ENCODE data around the gene RCOR1.

The RCOR1 gene

DNA sequence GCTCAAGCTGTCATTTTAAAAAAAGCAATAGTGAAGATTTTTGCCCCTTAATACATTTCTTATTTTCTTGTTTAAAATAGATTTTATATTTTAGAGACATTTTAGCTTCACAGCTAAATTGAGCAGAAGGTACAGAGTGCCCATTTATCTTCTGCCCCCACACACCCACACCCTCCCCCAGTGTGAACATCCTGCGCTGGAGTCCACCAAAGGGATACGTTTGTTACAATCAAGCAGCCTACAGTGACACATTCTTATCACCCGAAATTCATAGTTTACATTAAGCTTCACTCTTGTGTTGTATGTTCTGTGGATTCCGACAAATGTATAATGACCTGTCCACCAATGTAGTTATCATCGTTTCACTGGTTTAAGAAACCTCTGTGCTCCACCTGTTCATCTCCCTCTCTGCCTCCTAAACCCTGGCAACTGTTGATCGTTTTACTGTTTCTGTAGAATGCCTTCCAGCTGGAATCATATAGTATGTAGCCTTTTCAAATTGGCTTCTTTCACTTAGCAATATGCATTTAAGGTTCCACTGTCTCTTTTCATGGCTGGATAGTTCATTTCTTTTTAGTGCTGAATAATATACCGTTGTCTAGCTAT, 93.8 kb downstream of the RCOR1 start:
- no peak for DNase-seq

DNA sequence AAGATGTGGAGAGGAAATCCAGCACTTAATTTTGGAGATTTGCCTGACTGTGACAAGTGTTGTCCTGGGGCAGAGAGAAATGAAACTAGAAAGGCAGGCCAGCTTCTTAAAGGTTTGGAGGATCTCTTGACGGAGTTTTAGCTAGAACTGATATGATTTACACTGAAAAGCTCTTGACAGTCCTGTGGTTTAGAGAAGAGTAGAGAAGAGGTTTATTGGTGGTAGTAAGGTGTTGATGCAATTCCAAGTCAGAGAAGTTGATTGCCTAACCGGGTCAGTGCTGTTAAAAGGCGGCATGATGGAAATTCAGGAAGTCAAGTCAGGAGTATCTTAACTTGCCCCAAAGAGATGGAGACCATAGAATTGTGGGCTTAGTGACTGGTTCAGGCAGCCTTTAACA, 95.8 kb downstream of the RCOR1 start:
- DNase-seq: no peak

DNA sequence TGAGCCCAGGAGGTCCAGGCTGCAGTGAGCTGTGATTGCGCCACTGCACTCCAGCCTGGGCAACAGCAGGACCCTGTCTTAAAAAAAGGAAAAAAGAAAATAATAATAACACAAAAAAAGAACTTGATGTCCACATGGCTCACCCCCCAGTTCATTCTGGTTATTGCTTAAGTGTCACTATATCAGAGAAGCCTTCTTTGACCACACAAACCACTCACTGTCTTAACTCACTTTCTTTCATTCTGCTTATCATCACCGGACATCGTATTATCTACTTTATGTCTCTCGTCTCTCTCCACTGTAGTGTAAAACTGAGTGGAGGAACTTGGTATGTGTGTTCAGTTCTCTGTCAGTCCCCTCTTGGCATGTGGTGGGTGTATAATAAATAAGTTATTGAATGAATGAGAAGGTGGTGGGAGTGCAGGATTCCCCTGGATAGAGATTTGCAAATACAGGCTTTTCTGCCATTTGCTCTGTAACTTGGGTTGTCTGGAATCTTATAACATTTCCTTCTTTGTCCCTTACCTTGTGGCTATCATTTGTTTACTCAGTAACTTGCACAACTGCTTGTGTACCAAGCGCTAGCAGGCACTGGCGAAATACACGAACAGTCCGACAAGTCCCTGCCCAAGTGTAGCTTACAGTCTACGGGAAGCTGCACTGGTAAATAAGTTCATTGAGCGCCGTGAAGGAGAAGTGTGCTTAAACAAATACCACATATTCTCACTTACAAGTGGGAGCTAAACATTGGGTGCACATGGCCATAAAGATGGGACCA, 98.2 kb downstream of the RCOR1 start:
- DNase-seq: no peak

GRCh38 chr14:102691763-102692162, 99.3 kb downstream of the RCOR1 start:
- DNase-seq: no peak

DNA sequence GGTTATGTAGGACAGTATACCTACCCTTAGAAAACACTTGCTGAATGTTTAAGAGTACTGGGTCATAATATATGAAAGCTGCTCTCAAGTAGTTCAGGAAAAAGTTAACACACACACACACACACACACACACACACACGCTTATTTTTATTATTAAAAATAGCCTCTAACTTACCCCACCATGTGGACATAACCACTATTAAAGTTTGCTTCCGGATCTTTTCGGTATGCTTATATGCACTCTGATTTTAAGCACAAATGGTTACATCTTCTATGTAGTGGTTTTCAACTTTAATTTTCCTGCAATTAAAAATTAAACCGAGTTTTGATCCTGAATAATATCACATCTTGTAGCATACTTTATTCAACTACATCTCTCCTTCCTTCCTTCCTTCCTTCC, 99.9 kb downstream of the RCOR1 start:
- DNase-seq: no peak

DNA sequence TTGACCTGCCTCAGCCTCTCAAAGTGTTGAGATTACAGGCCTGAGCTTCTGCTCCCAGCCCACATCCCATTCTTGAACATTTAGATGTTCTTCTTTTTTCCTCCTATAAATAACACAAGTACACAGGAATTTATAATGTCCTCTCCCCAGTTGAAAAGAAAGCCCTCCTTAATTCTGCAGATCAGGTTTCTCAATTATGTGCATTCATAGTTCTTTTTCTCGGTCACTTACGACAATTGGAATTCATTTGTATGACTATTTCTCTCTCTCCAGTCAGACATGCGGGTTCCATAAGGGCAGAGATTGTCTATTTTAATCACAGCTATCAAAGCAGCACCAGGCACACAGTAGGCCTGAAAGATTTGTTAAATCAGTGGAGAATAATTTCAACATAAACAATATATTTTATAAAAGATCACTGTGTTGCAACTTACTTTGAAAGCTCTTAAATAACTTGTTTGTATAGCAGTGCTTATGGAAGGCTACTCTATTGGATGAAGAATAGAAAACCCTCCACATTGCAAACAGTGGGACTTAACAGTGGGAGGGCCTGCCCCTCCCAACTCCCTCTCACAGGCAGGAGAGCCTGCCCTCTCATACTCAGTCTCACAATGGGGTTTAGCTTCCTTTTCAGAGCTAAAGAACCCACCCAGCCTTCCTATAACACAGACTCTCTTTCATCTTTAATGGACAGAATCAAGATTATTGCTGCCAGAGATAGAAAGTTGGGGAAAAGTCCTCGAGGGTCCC, 100.7 kb downstream of the RCOR1 start:
- no peak for DNase-seq

DNA sequence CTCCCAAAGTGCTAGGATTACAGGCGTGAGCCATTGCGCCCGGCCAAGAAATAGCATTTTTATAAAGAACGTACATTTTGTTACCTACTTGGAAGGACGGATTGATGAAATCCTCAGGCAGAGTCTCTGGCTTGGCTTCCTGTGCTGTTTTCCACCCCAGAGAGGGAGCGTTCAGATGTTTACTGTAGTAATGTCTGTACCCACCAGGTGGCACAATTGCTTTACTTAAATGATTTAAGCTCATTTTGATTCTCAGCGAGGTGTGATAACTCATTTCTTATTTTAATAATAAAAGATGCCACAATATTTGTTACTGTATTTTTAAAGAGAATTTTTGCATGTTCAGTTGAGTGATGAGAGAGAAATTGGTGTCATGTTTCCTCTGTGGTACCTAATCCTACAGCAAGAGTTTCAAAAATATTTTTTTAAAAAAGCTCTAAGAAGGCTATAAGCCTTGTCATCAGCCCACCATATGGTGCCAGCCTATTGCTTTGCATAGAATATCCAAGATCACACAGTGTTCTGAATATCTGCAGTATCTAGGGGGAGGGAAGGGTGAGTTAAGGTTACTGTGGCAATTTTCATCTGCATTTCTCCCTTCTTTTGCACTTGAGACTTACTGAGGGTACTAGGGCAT, 102.2 kb downstream of the RCOR1 start:
- DNase-seq: peak; percentile 68

DNA sequence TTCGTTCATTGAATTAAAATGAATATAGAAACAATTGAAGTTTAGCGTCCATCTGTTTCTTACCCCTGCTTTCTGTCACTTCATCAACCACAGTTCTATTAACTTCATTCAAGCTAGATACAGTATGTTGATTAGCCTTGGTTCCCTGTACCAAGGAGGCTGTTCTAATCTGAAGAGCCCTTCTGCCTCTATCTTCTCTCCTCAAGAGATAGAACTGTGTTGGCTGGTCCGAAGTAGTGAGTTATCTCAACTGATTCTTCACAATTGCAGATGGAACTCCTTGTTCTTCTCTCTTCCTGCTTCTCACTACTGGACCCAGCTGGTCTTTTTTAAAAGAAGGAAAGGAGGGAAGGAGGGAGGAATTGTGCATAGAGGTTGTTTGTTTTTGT, 102.7 kb downstream of the RCOR1 start:
- no peak for DNase-seq

DNA sequence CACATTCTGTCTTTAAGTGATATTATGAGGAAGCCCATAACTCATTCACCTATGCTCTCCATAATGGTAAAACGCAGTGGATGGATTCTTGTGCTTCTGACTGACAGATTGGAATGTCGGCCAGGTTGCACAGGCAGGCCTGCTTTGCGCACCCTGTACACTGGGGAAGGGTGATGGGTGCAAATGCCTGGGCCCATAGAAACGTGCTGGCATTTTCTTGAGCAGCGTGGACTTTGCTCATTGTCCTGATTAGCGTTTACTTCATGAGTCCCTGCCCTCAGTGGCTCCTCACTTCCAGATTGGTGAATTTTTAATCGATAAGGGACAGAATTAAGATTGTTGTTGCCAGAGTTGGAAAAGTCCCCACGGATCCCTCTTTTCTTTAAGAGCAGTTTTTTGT, 103.9 kb downstream of the RCOR1 start:
- DNase-seq: no peak

- DNase-seq: no peak
Observed at GRCh38 chr14:102696856-102697495, 104.5 kb downstream of the RCOR1 start.

DNA sequence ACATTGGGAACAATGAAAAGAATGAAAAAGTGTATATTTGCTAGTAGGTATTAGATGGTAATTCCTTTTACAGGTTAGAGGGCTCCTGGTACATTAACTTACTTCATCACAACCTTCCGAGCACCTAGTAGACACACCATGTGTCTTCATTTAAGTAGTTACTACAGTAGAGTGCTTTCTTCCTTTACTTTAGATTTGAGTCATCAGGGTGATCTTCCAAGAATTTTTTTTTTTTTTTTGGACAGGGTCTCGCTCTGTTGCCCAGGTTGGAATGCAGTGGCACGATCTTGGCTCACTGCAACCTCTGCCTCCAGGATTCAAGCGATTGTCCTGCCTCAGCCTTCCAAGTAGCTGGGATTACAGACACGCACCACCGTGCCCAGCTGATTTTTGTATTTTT, 105.1 kb downstream of the RCOR1 start:
- DNase-seq: no peak

- DNase-seq: no peak
Observed at GRCh38 chr14:102699416-102700110, 107.1 kb downstream of the RCOR1 start.

- no peak for DNase-seq
Observed at GRCh38 chr14:102708494-102708893, 116.0 kb downstream of the RCOR1 start.

DNA sequence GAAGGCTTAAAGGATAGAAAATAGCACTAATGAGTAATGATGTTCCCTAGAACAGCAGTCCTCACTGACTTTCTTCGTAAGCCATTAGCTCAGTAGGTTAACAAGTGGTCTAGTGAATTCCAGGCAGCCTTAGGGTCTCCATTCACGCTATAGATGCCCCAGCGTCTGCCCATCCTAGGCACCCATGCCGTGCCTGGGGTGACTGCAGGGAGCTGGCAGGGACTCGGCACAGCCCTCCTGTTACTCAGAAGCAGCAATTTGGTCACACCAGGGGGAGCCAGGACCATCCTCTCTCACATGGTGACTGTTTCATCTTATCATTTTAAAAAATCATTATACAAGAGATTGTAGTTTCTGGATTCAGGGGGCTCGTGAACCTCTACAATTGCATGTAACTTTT, 118.8 kb downstream of the RCOR1 start:
- no peak for DNase-seq

DNA sequence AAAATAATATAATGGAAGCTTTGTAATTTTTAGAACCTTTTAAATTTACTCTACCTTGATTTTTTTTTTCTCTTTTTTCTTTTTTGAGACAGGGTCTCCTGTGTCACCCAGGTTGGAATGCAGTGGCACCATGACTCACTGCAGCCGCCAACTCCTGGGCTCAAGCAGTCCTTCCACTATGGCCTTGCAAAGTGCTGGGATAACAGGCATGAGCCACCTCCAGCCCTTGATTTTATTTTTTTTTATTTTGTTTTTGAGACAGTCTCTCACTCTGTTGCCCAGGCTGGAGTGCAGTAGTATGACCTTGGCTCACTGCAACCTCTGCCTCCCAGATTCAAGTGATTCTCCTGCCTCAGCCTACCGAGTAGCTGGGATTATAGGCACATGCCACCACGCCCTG, 119.5 kb downstream of the RCOR1 start:
- no peak for DNase-seq

GRCh38 chr14:102717276-102717675, 124.8 kb downstream of the RCOR1 start:
- DNase-seq: no peak

DNA sequence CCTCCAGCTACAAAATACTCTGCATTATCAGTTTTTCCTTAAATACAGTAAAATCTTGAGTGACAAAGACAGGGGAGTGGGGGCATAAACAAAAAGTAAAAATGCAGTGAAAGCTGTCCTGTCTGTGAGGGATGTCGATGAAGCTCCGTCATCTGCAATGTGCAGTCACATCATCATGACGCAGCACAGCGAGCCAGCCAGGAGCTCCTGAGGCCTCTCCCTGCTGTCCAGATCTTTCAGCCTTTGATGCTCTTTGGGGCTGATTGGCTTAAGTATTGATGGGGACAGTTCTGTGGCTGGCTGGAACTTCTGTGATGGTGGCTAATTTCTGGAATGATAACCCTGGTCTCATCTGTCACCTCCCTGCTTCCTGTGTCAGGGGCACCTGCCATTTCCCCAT, 130.2 kb downstream of the RCOR1 start:
- DNase-seq: no peak

GRCh38 chr14:102723650-102724049, 131.2 kb downstream of the RCOR1 start:
- no peak for DNase-seq

- no peak for DNase-seq
Observed at GRCh38 chr14:102726191-102726949, 133.9 kb downstream of the RCOR1 start.

GRCh38 chr14:102727336-102728095, 135.1 kb downstream of the RCOR1 start:
- no peak for DNase-seq

DNA sequence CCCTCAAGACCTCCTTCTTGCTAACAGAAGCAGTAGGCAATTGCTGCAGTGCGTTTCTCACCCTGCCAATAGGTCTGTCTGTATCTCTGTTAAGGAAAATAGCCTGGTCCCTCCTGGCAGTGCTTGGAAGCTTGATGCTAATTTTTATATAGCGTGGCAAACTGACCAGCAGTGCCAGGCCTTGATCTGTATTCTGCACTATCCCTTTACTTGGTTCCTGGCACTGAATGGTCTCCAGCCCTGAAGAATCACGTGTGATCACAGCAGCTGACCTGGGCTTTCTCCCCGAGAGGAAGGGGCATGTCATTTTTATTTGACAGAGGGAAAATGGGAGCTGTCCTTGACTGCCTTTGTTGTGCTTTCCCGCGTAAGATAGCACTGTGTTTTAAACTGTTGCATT, 136.1 kb downstream of the RCOR1 start:
- no peak for DNase-seq

All from CD4-positive, alpha-beta T cell treated with Interleukin-6 for 4 hours (primary cell).